Activated CD4-positive, alpha-beta memory T cell treated with anti-CD3 and anti-CD28 coated beads for 36 hours (primary cell): ENCODE measurements around the gene DAB1. TPM values are rescaled to one million over a fixed set of nuclear protein-coding genes. Genes with fewer than 3 reads are reported as not detected.

ENCODE experiments used
- CTCF ChIA-PET: fragments of 350-600 bp; sonication (Branson Sonifier 250); formaldehyde crosslinking; loops from one replicate; lab custom pipeline; 2021; ENCODE audit warnings: antibody characterized with exemption, inconsistent platforms; lab: Charles Lee
- POLR2A ChIA-PET: fragments of 350-600 bp; sonication (Branson Sonifier 250); formaldehyde crosslinking; loops from one replicate; lab custom pipeline; 2021; ENCODE audit warnings: antibody characterized with exemption; lab: Charles Lee
- DNase-seq: peaks from one replicate; pipeline ENCODE4 v3.0.0-alpha.2; 2020
- H3K27ac Mint-ChIP-seq: one replicate; pipeline ENCODE4 v1.8.0; 2021; ENCODE audit warnings: mixed read lengths
- H3K27me3 Mint-ChIP-seq: one replicate; pipeline ENCODE4 v1.8.0; 2021; ENCODE audit warnings: mixed read lengths
- H3K36me3 Mint-ChIP-seq: one replicate; pipeline ENCODE4 v1.8.0; 2021; ENCODE audit warnings: mixed read lengths
- H3K4me1 Mint-ChIP-seq: one replicate; pipeline ENCODE4 v1.8.0; 2021; ENCODE audit warnings: low read depth, mixed read lengths
- H3K4me3 Mint-ChIP-seq: one replicate; pipeline ENCODE4 v1.8.0; 2021; ENCODE audit warnings: mild to moderate bottlenecking, mixed read lengths
- H3K9me3 Mint-ChIP-seq: one replicate; pipeline ENCODE4 v1.8.0; 2021; ENCODE audit warnings: mixed read lengths
- intact Hi-C: fragments of 100-400 bp; cut with micrococcal nuclease; formaldehyde crosslinking; loops from one replicate; pipeline ENCODE4 v1.15.1; 2023
- total RNA-seq, 2 experiments: library from RNA; stranded (reverse); gene quantifications; one replicate each; pipeline ENCODE4 v1.2.3, GENCODE V29; 2021

DAB1 gene
- total RNA-seq, 2 experiments from 2014 or later: 0.24 to 0.46 TPM

DNA sequence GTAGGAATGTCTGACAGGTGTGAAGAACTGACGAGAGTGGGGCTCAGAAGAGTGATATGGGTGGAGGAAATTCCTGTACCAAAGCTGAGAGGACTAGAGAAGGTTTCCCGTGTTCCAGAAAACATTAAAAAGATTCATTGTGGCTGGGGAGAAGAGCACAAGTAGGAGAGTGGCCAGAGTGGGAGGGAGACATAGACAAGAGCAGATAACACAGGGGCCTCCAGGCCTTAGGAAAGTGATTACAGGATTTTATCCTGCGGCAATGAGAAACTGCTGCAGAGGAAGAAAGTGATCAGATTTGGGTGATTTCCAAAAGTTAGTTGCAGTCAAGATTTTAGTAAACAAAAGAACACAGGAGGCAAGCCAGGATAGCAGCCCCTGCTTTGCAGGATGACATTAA, 465.9 kb downstream of the DAB1 start:
- intact Hi-C loops: no loop called here
- ChIA-PET CTCF (no interaction called here), POLR2A (no interaction called here)
- Mint-ChIP-seq H3K27ac (no peak overlapping the region), H3K36me3 (no peaks in the 10 kb centered on the region), H3K4me3 (no peak overlapping the region), H3K27me3 (no peaks in the 10 kb centered on the region), H3K4me1 (no peaks in the 10 kb centered on the region), H3K9me3 (no peaks in the 10 kb centered on the region)
- no peak for DNase-seq

DNA sequence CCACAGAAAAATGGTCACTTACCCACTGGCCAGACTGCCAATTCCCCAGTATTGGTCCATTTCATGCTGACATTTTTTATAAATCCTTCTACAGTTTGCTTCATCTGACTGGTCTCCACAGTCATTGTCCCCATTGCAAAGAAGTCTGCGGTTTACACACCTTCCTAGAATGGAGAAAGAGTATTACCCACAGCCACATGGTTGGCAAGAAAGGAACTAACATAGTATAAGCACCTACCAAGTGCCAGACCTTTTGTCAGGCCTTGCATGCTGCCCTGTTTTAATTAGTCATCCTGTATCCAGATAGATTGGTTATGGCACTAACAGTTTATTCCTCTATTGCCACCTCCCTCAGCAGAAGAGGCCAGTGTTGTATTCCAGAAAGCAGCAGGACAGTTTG, 469.2 kb downstream of the DAB1 start:
- ChIA-PET CTCF (no interaction called here), POLR2A (no interaction called here)
- no peak overlapping the region for H3K4me3 Mint-ChIP-seq
- H3K4me1 Mint-ChIP-seq: no peaks in the 10 kb centered on the region
- no peaks in the 10 kb centered on the region for H3K9me3 Mint-ChIP-seq
- no peak for DNase-seq
- no peak overlapping the region for H3K27ac Mint-ChIP-seq
- intact Hi-C loops: no loop called here
- no peaks in the 10 kb centered on the region for H3K27me3 Mint-ChIP-seq
- no peaks in the 10 kb centered on the region for H3K36me3 Mint-ChIP-seq

DNA sequence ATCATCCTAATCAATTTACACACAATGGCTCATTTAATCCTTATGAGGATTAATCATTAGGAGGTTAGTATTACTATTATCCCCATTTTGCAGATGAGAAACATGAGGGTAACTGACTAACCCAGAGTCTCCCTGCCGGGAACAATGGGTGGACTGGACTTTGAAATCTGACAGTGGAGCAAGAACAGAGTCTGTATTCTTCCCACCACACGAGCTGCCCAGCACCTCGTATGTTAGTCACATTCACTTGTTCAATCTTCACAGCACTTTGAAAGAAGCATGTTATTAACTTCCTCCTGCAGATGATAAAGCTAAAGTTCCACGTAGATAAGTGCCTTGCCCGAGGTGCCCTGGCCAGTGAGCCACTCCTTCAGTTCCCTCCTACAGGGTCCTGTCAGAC, 470.5 kb downstream of the DAB1 start:
- ChIA-PET CTCF (no interaction called here), POLR2A (no interaction called here)
- Mint-ChIP-seq H3K27ac (no peak overlapping the region), H3K36me3 (no peaks in the 10 kb centered on the region), H3K4me3 (no peak overlapping the region), H3K4me1 (no peaks in the 10 kb centered on the region), H3K9me3 (no peaks in the 10 kb centered on the region), H3K27me3 (no peaks in the 10 kb centered on the region)
- DNase-seq: no peak
- intact Hi-C loops: no loop called here

DNA sequence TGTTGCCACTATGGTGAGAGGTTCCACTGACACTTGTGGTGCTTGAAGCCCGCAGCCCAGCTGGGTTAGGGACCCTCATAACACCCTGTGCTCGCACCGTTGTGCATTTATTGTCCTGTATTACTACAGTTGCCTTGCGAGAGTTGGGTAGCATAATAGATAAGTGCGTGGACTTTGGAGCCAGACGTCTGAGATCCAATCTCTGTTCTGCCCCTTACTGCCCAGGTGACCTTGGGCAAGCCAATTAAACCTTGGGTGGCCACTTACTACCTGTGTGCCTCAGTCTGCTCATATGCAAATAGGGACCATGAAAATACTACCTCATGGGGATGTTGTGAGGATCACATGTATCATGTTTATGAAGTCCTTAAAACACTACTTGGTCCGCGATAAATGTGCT, 471.4 kb downstream of the DAB1 start:
- intact Hi-C loops: no loop called here
- H3K9me3 Mint-ChIP-seq: no peaks in the 10 kb centered on the region
- no peaks in the 10 kb centered on the region for H3K36me3 Mint-ChIP-seq
- POLR2A ChIA-PET: no interaction called here
- no peak for DNase-seq
- no peaks in the 10 kb centered on the region for H3K27me3 Mint-ChIP-seq
- CTCF ChIA-PET: interaction anchor here (0.6 kb wide), 1 partner anchor 945 kb away, joined by 4 read pairs; no protein-coding TSS in a partner anchor
- H3K27ac Mint-ChIP-seq: no peak overlapping the region
- H3K4me1 Mint-ChIP-seq: no peaks in the 10 kb centered on the region
- no peak overlapping the region for H3K4me3 Mint-ChIP-seq

DNA sequence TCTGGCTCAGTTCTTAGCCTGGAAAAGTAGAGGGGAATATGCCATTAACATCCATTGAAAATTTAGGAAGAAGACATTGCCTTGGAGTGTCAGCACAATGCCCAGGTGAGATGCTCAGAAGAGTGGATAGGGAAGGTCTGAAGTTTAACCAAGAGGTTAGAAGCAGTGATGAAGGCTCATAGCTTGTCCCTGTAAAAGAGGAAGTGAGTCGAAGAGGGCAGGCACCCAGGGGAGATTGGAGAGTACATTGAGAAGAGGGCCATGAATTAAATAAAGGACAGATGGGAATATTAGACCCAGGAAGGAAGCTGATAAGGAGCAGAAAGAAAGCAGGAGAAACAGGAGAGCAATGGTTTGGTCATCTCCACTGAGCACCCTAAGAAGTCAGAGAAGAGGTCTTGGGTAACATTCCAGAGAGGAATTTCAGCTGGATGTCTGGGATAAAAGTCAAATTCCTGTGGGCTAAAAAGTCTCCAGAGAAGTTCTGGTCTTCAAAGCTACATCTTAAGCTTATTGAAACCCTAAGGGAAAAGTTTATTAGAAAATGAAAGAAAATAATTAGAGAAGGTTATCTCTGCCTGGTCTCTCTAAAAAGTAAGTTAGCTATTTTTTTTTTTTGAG, 475.3 kb downstream of the DAB1 start:
- H3K27ac Mint-ChIP-seq: no peak overlapping the region
- no peak overlapping the region for H3K4me3 Mint-ChIP-seq
- POLR2A ChIA-PET: no interaction called here
- DNase-seq: no peak
- H3K27me3 Mint-ChIP-seq: no peaks in the 10 kb centered on the region
- CTCF ChIA-PET: no interaction called here
- intact Hi-C loops: no loop called here
- no peaks in the 10 kb centered on the region for H3K36me3 Mint-ChIP-seq
- no peaks in the 10 kb centered on the region for H3K4me1 Mint-ChIP-seq
- H3K9me3 Mint-ChIP-seq: no peaks in the 10 kb centered on the region
